Measurements from ENCODE around the gene DGKZ. TPM values are rescaled to one million over a fixed set of nuclear protein-coding genes. Genes with fewer than 3 reads are reported as not detected.
"Not testable (repeated sequence)": the region's sequence is repeated elsewhere in the genome, so short reads cannot be mapped to it uniquely, and the experiment has no call there.

Gene DGKZ
- polyA plus RNA-seq (ENCODE audit: insufficient read length in 3 of 3): 10 to 100 TPM; 28.9 to 38.4 (median 31.1) TPM

- no peak for DNase-seq (ENCODE audit: low read depth in 3 of 3, low spot score in 2 of 3)
Observed at GRCh38 chr11:46346886-46347636, at the start of gene DGKZ. DGKZ (plus strand) TSS chr11:46347463; CDS start chr11:46347660, 197 bp downstream.

GRCh38 chr11:46298699-46299433, 48.4 kb upstream of the DGKZ start:
- DNase-seq (ENCODE audit: low read depth in 3 of 3, low spot score in 2 of 3): no peak

GRCh38 chr11:46299451-46299961, 47.8 kb upstream of the DGKZ start:
- DNase-seq (ENCODE audit: low read depth in 3 of 3, low spot score in 2 of 3): no peak

- no peak for DNase-seq (ENCODE audit: low read depth in 3 of 3, low spot score in 2 of 3)
Observed at GRCh38 chr11:46300270-46300669, 47.0 kb upstream of the DGKZ start.

GRCh38 chr11:46302866-46303265, 44.4 kb upstream of the DGKZ start:
- no peak for DNase-seq (ENCODE audit: low read depth in 3 of 3, low spot score in 2 of 3)

- DNase-seq (ENCODE audit: low read depth in 3 of 3, low spot score in 2 of 3): not testable (repeated sequence)
Observed at GRCh38 chr11:46304036-46304435, 43.2 kb upstream of the DGKZ start.

GRCh38 chr11:46304605-46305179, 42.6 kb upstream of the DGKZ start:
- DNase-seq (ENCODE audit: low read depth in 3 of 3, low spot score in 2 of 3): no peak

- DNase-seq (ENCODE audit: low read depth in 3 of 3, low spot score in 2 of 3): no peak
Observed at GRCh38 chr11:46305295-46305694, 42.0 kb upstream of the DGKZ start.

GRCh38 chr11:46306296-46306853, 40.9 kb upstream of the DGKZ start:
- DNase-seq (ENCODE audit: low read depth in 3 of 3, low spot score in 2 of 3): no peak

- no peak for DNase-seq (ENCODE audit: low read depth in 3 of 3, low spot score in 2 of 3)
Observed at GRCh38 chr11:46307369-46307768, 39.9 kb upstream of the DGKZ start.

GRCh38 chr11:46307785-46308341, 39.4 kb upstream of the DGKZ start:
- no peak for DNase-seq (ENCODE audit: low read depth in 3 of 3, low spot score in 2 of 3)

GRCh38 chr11:46308631-46309419, 38.4 kb upstream of the DGKZ start:
- DNase-seq (ENCODE audit: low read depth in 3 of 3, low spot score in 2 of 3): no peak

GRCh38 chr11:46309814-46310259, 37.4 kb upstream of the DGKZ start:
- no peak for DNase-seq (ENCODE audit: low read depth in 3 of 3, low spot score in 2 of 3)

- no peak for DNase-seq (ENCODE audit: low read depth in 3 of 3, low spot score in 2 of 3)
Observed at GRCh38 chr11:46315033-46315738, 32.1 kb upstream of the DGKZ start.

GRCh38 chr11:46315783-46316563, 31.3 kb upstream of the DGKZ start:
- no peak for DNase-seq (ENCODE audit: low read depth in 3 of 3, low spot score in 2 of 3)

GRCh38 chr11:46319074-46319453, 28.2 kb upstream of the DGKZ start:
- no peak for DNase-seq (ENCODE audit: low read depth in 3 of 3, low spot score in 2 of 3)

GRCh38 chr11:46321757-46322156, 25.5 kb upstream of the DGKZ start:
- DNase-seq (ENCODE audit: low read depth in 3 of 3, low spot score in 2 of 3): no peak

- no peak for DNase-seq (ENCODE audit: low read depth in 3 of 3, low spot score in 2 of 3)
Observed at GRCh38 chr11:46322759-46323158, 24.5 kb upstream of the DGKZ start.
